ENCODE measurements around the gene HRK.

- TF ChIP-seq FOS (IDR thresholded peaks at IDR 0.05; ENCODE audit: low read depth, low read length) (no peak), POLR2A (IDR thresholded peaks at IDR 0.05; ENCODE audit: low read depth, low read length) (no peak), CTCF (conservative IDR thresholded peaks at IDR 0.05; ENCODE audit: low read depth, low read length) (no peak), RAD21 (IDR thresholded peaks at IDR 0.05; ENCODE audit: low read length) (no peak), MAZ (IDR thresholded peaks at IDR 0.05; ENCODE audit: borderline replicate concordance, low read depth, low read length) (no peak), MAFK (IDR thresholded peaks at IDR 0.05; ENCODE audit: low read depth, low read length) (no peak), MXI1 (IDR thresholded peaks at IDR 0.05; ENCODE audit: borderline replicate concordance, low read depth, low read length) (no peak), CEBPB (IDR thresholded peaks at IDR 0.05; ENCODE audit: low read depth, low read length) (no peak)
These were observed 17.4 kb upstream of the HRK start for GRCh38 chr12:116898669-116899068.

Data from IMR-90 (cell line).